Activated naive CD8-positive, alpha-beta T cell treated with anti-CD3 and anti-CD28 coated beads, Interleukin-2, amount 50 U/mL, for 16 hours (primary cell): ENCODE measurements around the gene GARIN5A.

Source experiments
- DNase-seq: peaks from one replicate; pipeline ENCODE4 v3.0.0-alpha.2; 2020; ENCODE audit warnings: low read depth, low spot score

GARIN5A gene

GRCh38 chr19:50434525-50434924 lies 42.1 kb downstream of the GARIN5A start:
- no peak for DNase-seq

GRCh38 chr19:50433201-50434180 lies 43.2 kb downstream of the GARIN5A start:
- no peak for DNase-seq

- no peak for DNase-seq
Measured at GRCh38 chr19:50432221-50433028, 44.2 kb downstream of the GARIN5A start, which contains the start of gene MYBPC2. TSS of gene MYBPC2 (plus strand) at chr19:50432892. CDS start at chr19:50432954, 62 bp downstream.

GRCh38 chr19:50431343-50432220 lies 45.1 kb downstream of the GARIN5A start:
- DNase-seq: peak; percentile 54

- DNase-seq: no peak
Measured at GRCh38 chr19:50430888-50431342, 45.7 kb downstream of the GARIN5A start.

- no peak for DNase-seq
Measured at GRCh38 chr19:50428772-50429463, 47.7 kb downstream of the GARIN5A start.

- no peak for DNase-seq
Measured at GRCh38 chr19:50427997-50428425, 48.6 kb downstream of the GARIN5A start.

- DNase-seq: no peak
Measured at GRCh38 chr19:50427318-50427925, 49.2 kb downstream of the GARIN5A start.

- DNase-seq: no peak
Measured at GRCh38 chr19:50425581-50425980, 51.1 kb downstream of the GARIN5A start.

- no peak for DNase-seq
Measured at GRCh38 chr19:50423279-50424113, 53.2 kb downstream of the GARIN5A start.

- DNase-seq: no peak
Measured at GRCh38 chr19:50422397-50423278, 54.0 kb downstream of the GARIN5A start.

GRCh38 chr19:50420808-50421207 lies 55.8 kb downstream of the GARIN5A start:
- DNase-seq: no peak

- no peak for DNase-seq
Measured at GRCh38 chr19:50420127-50420526, 56.5 kb downstream of the GARIN5A start.

GRCh38 chr19:50419580-50420035 lies 57.0 kb downstream of the GARIN5A start:
- DNase-seq: no peak

- DNase-seq: no peak
Measured at GRCh38 chr19:50419022-50419579, 57.5 kb downstream of the GARIN5A start.

GRCh38 chr19:50418176-50419021 lies 58.2 kb downstream of the GARIN5A start, which contains the start of gene SPIB:
TSS of gene SPIB (plus strand) at chr19:50418938. CDS start at chr19:50418963, 25 bp downstream.
- DNase-seq: no peak
